BE2C (cell line): Measurements from ENCODE around the gene EBF3.

Source experiments
- DNase-seq: peaks from one replicate; pipeline ENCODE4 v3.0.0-alpha.2; 2020
- H3K27me3 ChIP-seq: fragments of 250-450 bp; sonication (Bioruptor Pico); 2 replicates; pipeline ENCODE4 v1.5.1; 2020; ENCODE audit warnings: mild to moderate bottlenecking
- H3K36me3 ChIP-seq: fragments of 250-450 bp; sonication (Bioruptor Pico); 2 replicates; pipeline ENCODE4 v1.5.1; 2020; ENCODE audit warnings: mild to moderate bottlenecking
- H3K4me1 ChIP-seq: fragments of 250-450 bp; sonication (Bioruptor Pico); 2 replicates; pipeline ENCODE4 v1.5.1; 2020
- H3K4me3 ChIP-seq: 2 replicates; pipeline ENCODE4 v1.5.1; 2011; ENCODE audit warnings: low read depth, low read length
- H3K9me3 ChIP-seq: fragments of 250-450 bp; sonication (Bioruptor Pico); 2 replicates; pipeline ENCODE4 v1.5.1; 2020
- CTCF ChIP-seq: IDR thresholded peaks from 2 replicates; pipeline ENCODE4 v1.5.1; 2012; ENCODE audit warnings: mild to moderate bottlenecking, low read depth, low read length

EBF3 gene

GRCh38 chr10:129958148-129958628 is 5.9 kb downstream of the EBF3 start:
- no peak overlapping the region for H3K4me3 ChIP-seq

DNA sequence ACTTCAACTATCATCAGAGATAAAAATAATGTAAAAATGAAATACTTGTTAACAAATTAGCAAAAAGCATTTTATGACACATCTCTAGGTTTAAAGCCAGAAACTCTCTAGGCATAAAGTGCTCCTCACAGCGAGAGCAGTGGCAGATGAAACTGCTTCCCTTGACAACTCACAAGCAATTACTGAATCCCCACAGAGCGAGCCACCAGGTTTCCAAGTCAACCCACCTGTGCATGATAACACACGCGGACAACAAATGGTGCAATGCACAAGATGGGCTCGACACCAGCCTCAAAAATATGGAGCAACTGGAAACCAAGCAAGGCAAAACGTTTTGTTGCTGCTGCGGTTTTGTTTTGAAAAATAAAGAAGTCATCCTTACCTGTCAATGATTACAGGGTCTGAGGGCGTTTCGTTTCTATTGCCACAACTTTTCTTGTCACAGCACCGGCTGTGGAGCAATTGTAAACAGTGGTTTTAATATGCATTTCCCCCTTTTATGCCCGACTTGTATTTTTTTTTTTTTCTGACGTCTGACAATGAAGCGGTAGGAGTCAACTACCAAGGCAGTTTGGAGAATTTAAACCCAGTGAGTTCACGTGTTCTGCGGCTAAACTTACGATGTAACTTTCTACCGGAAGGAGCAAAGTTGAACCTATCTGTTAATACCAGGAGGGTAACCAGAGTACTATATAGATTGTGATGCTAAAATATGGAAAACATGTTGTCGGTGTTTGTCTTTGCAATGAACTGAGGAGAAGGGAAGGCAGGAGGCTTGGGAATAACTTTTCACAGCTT is 7.0 kb downstream of the EBF3 start:
- H3K27me3 ChIP-seq = no peaks in the 10 kb centered on the region
- no peaks in the 10 kb centered on the region for H3K9me3 ChIP-seq
- peaks cover 31% of the 10 kb centered on the region for H3K36me3 ChIP-seq
- no peak for DNase-seq
- peaks cover 34% of the 10 kb centered on the region for H3K4me1 ChIP-seq
- TF ChIP-seq CTCF = no peak
- no peak overlapping the region for H3K4me3 ChIP-seq

More at GRCh38 chr10:129958148-129958628, 5.9 kb downstream of the EBF3 start:
- no peaks in the 10 kb centered on the region for H3K9me3 ChIP-seq
- H3K36me3 ChIP-seq = peaks cover 31% of the 10 kb centered on the region
- DNase-seq = no peak
- peak; percentile 37; the same call in 1 of the 2 replicates for TF ChIP-seq CTCF
- no peaks in the 10 kb centered on the region for H3K27me3 ChIP-seq
- H3K4me1 ChIP-seq = peaks cover 25% of the 10 kb centered on the region

GRCh38 chr10:129956286-129956670 is 7.8 kb downstream of the EBF3 start:
- DNase-seq = no peak
- peaks cover 42% of the 10 kb centered on the region for H3K4me1 ChIP-seq
- H3K27me3 ChIP-seq = no peaks in the 10 kb centered on the region
- TF ChIP-seq CTCF = no peak
- H3K9me3 ChIP-seq = no peaks in the 10 kb centered on the region
- H3K36me3 ChIP-seq = peaks cover 31% of the 10 kb centered on the region
- no peak overlapping the region for H3K4me3 ChIP-seq

DNA sequence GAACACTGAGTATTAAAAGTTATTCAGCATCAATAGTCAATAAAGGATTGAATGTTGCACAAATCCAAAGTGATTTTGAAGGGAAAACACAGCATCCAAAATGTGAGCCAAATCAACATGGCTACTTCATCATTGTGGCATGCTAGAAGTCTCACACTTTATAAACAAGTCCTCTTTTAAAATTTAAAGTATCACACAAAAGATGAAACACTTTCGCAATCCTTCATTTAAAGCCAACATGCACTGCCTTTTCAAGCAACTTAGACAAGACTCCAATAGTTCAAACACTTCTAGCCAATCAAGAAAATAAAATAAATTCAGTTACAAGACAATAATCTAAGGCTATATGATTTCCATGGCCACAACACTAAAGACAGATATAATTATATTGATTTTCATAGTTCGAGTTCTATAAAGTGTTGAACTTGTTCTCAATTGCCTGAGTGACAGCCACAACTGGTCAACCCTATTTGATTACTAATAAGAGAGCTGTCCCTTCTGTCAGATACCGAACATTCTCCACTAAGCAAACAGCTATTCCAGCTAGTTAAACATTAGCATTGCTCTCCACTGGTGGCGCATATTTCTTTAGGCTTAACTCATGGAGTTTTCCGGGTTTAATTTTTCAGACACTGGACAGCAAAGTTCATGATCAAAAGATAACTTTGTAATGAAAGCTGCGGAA is 8.3 kb downstream of the EBF3 start:
- H3K4me1 ChIP-seq = peaks cover 42% of the 10 kb centered on the region
- no peaks in the 10 kb centered on the region for H3K9me3 ChIP-seq
- no peak for DNase-seq
- H3K4me3 ChIP-seq = no peak overlapping the region
- TF ChIP-seq CTCF = no peak
- peaks cover 28% of the 10 kb centered on the region for H3K36me3 ChIP-seq
- no peaks in the 10 kb centered on the region for H3K27me3 ChIP-seq

GRCh38 chr10:129954492-129955315 is 9.4 kb downstream of the EBF3 start:
- DNase-seq = no peak
- peaks cover 27% of the 10 kb centered on the region; the same call in 1 of the 2 replicates for H3K36me3 ChIP-seq
- peaks cover 45% of the 10 kb centered on the region for H3K4me1 ChIP-seq
- no peaks in the 10 kb centered on the region for H3K9me3 ChIP-seq
- H3K27me3 ChIP-seq = no peaks in the 10 kb centered on the region
- H3K4me3 ChIP-seq = peak overlapping the region; percentile 7; the same call in 1 of the 2 replicates
- TF ChIP-seq CTCF = no peak
